Heart left ventricle (tissue), 16 donors: ENCODE data around the gene USP6NL. TPM values are rescaled to one million over a fixed set of nuclear protein-coding genes. Genes with fewer than 3 reads are reported as not detected.

Experiments used
- ATAC-seq, 4 donors: fragments of 200-7000 bp; cut with Tn5 transposase; one replicate each; pipeline ENCODE4 v1.9.1; 2020 to 2022; ENCODE audit warnings: moderate library complexity in 4 of 4, mild to moderate bottlenecking in 3 of 4, moderate number of reproducible peaks in 1 of 4
- DNase-seq, 5 donors: peaks; one replicate each; pipeline ENCODE4 v3.0.0-alpha.2; 2020
- H3K27ac ChIP-seq, 12 donors: fragments of 200-600 bp; sonication (generic) in 4 of 12; one replicate each; pipeline versions ENCODE4 v1.5.0 to v1.8.0; 2016 to 2022; ENCODE audit warnings: mild to moderate bottlenecking in 2 of 12
- H3K27me3 ChIP-seq, 9 donors: fragments of 200-600 bp; sonication (generic) in 2 of 9; one replicate each; pipeline versions ENCODE4 v1.5.1 to v1.8.0; 2016 to 2022; ENCODE audit warnings: mild to moderate bottlenecking in 3 of 9
- H3K36me3 ChIP-seq, 9 donors: fragments of 200-600 bp; sonication (generic) in 2 of 9; one replicate each; pipeline versions ENCODE4 v1.5.0 to v1.8.0; 2018 to 2022; ENCODE audit warnings: mild to moderate bottlenecking in 2 of 9
- H3K4me1 ChIP-seq, 12 donors: fragments of 200-600 bp; sonication (generic) in 4 of 12; one replicate each; pipeline versions ENCODE4 v1.5.0 to v1.8.0; 2016 to 2022; ENCODE audit warnings: mild to moderate bottlenecking in 3 of 12
- H3K4me3 ChIP-seq, 12 donors: fragments of 200-600 bp; sonication (generic) in 4 of 12; one replicate each; pipeline versions ENCODE4 v1.5.0 to v1.8.0; 2017 to 2022; ENCODE audit warnings: mild to moderate bottlenecking in 9 of 12, moderate library complexity in 4 of 12
- H3K9me3 ChIP-seq, 12 donors: fragments of 200-600 bp; sonication (generic) in 4 of 12; one replicate each; pipeline versions ENCODE4 v1.5.0 to v1.8.0; 2016 to 2022; ENCODE audit warnings: mild to moderate bottlenecking in 1 of 12
- POLR2A ChIP-seq, 2 donors: fragments of 450-650 bp; IDR thresholded peaks; one replicate each; pipeline ENCODE4 v1.6.1; 2017; ENCODE audit warnings: antibody characterized with exemption in 2 of 2, mild to moderate bottlenecking in 2 of 2, moderate library complexity in 2 of 2
- WGBS, 4 donors: extraction: QIAGEN DNeasy Blood & Tissue Kit in 2 of 4; methylation state at CpG; one replicate each; pipeline versions ENCODE4 v1.1.5 to v1.1.7; 2013 to 2018; 5-methylcytosine and 5-hydroxymethylcytosine counted together
- intact Hi-C, 10 donors: fragments of 100-400 bp; cut with DNase I; formaldehyde crosslinking; loops; one replicate each; pipeline versions ENCODE4 v1.11.1 to v1.14.2; 2022
- polyA plus RNA-seq, 2 donors: library from polyadenylated mRNA; stranded (reverse); fragments of 200-250 nt; gene quantifications; one replicate each; pipeline ENCODE4 v1.2.3, GENCODE V29; 2013
- total RNA-seq, 9 donors: library from RNA; depleted of rRNA in 2 of 9; stranded (reverse); fragments of >200 nt in 2 of 9; fragmentation: NEBNext Ultra II Directional in 3 of 9; extraction: Animal tissue kit (Norgen Biotek cat#: 25700) in 3 of 9; gene quantifications; one replicate each; pipeline versions ENCODE4 v1.1.0 to v1.2.4, GENCODE V29; 2016 to 2023
- TF ChIP-seq, protein P1 (sequence below), 12 donors: fragments of 200-600 bp; sonication (generic) in 4 of 12; IDR thresholded peaks; one replicate each; pipeline versions ENCODE4 v1.5.0 to v1.8.0; 2018 to 2022; ENCODE audit warnings: antibody characterized with exemption in 12 of 12, mild to moderate bottlenecking in 5 of 12
- donor health status: ischemic (EF 13 %, LVEDD 7.1; RV severe dilation, severe dysfunction).
- donor health status: healthy with polysubstance abuse.
- donor health status: DM: no; HTN: yes; CAD: no.
- donor health status: DM: no; HTN: no; CAD: no.
- donor health status: ischemic (EF 25% LVEDD 6.9; RV normal size, moderate dysfunction).
- donor health status: ischemic (EF 25% LVEDD 5.7; RV mildly dilated, moderate dysfunction).
- donor health status: healthy.
- donor health status: DM: yes; HTN: yes; CAD: no.
- donor health status: ischemic (EF 35%, LVEDD 5.7; RV mildly dilated, moderate dysfunction).
- donor health status: nonischemic (EF 11% LVEDD 7.7; RV severe dilation, severe dysfunction).
- donor health status: DM: yes; HTN: yes; CAD: no.
- donor health status: PGD.
- donor health status: ischemic (EF 29% LVEDD 5.4; RV normal size, mild dysfunction).
- donor health status: nonischemic (EF 23%, LVEDD 6.1; RV moderate dilation, normal function).

Gene USP6NL
- total and polyA plus RNA-seq, 11 donors = 1.3 to 12.2 (median 9.6) TPM

DNA sequence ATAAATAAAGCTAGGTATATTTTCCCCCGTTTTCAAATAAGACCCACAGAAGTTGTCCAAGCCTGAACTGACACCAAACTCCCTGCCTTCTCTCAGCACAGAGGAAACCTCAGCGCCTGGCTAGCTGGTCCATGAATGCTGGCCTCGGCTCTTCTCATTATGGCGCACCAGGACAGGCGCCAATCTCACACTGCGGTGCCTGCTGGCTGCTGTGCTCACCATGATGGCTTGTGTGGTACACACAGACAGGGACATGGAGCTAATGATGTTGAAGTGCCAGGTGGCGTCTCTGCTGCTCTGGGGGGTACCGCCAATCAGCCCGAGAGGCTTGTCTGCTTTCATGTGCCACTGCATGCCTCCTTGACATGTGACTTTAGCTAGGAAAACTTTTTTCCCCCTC, 43.2 kb upstream of the USP6NL start:
- intact Hi-C loops = no loop called here
- Histone ChIP-seq H3K4me3 (no peak overlapping the region), H3K36me3 (no peaks in the 10 kb centered on the region), H3K27me3 (peaks cover 0 to 3% (median 0%) of the 10 kb centered on the region in 9 donors), H3K4me1 (peaks cover 0 to 4% (median 0%) of the 10 kb centered on the region in 12 donors), H3K9me3 (no peaks in the 10 kb centered on the region), H3K27ac (no peak overlapping the region)
- WGBS, 4 donors = 91 to 92% (median 91%) methylated on average over 9 of the region's 9 CpGs
- TF ChIP-seq, protein P1, sequence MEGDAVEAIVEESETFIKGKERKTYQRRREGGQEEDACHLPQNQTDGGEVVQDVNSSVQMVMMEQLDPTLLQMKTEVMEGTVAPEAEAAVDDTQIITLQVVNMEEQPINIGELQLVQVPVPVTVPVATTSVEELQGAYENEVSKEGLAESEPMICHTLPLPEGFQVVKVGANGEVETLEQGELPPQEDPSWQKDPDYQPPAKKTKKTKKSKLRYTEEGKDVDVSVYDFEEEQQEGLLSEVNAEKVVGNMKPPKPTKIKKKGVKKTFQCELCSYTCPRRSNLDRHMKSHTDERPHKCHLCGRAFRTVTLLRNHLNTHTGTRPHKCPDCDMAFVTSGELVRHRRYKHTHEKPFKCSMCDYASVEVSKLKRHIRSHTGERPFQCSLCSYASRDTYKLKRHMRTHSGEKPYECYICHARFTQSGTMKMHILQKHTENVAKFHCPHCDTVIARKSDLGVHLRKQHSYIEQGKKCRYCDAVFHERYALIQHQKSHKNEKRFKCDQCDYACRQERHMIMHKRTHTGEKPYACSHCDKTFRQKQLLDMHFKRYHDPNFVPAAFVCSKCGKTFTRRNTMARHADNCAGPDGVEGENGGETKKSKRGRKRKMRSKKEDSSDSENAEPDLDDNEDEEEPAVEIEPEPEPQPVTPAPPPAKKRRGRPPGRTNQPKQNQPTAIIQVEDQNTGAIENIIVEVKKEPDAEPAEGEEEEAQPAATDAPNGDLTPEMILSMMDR (IDR thresholded peaks at IDR 0.05) = no peak
- TF ChIP-seq POLR2A (IDR thresholded peaks at IDR 0.05) = no peak
- DNase-seq (no peak), ATAC-seq (no peak)

- ATAC-seq (no peak), DNase-seq (no peak)
- peaks cover 0 to 4% (median 0%) of the 10 kb centered on the region in 12 donors for H3K4me1 ChIP-seq
- WGBS, 4 donors = 78 to 84% (median 80%) methylated on average over 8 of the region's 8 CpGs
- H3K4me3 ChIP-seq = no peak overlapping the region
- no peaks in the 10 kb centered on the region for H3K36me3 ChIP-seq
- intact Hi-C loops = no loop called here
- TF ChIP-seq, protein P1 (IDR thresholded peaks at IDR 0.05) = no peak
- no peak for TF ChIP-seq POLR2A (IDR thresholded peaks at IDR 0.05)
- peaks cover 0 to 3% (median 0%) of the 10 kb centered on the region in 9 donors for H3K27me3 ChIP-seq
- H3K27ac ChIP-seq = no peak overlapping the region
- no peaks in the 10 kb centered on the region for H3K9me3 ChIP-seq
Measured at GRCh38 chr10:11653758-11654471, 42.5 kb upstream of the USP6NL start.

DNA sequence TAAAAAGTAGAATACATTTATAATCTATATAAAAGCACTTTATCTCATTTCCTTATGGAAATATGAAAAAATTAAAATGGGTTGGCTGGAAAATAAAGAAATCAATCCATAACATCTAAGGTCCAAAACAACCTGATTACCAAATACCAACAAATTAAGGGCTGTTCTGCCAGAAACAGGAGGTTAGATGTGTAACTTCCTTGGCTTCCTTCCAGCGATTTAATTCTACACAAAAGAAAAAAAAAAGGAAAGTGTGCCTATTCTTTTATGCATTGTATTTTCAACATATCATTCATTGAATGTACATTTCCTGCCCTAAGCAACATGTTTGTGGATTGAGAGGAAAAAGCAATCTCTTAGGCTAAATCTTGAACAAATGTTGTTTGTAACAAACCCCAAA, 36.2 kb upstream of the USP6NL start:
- ATAC-seq = no peak
- no peaks in the 10 kb centered on the region for H3K36me3 ChIP-seq
- peaks cover 0 to 3% (median 0%) of the 10 kb centered on the region in 9 donors for H3K27me3 ChIP-seq
- 40 to 61% (median 50%) methylated on average over 1 of the region's 1 CpG for WGBS, 4 donors
- TF ChIP-seq, protein P1 (IDR thresholded peaks at IDR 0.05) = no peak
- no peak for TF ChIP-seq POLR2A (IDR thresholded peaks at IDR 0.05)
- H3K4me3 ChIP-seq = no peak overlapping the region
- DNase-seq = no peak
- H3K27ac ChIP-seq = no peak overlapping the region
- no peaks in the 10 kb centered on the region for H3K9me3 ChIP-seq
- H3K4me1 ChIP-seq = no peaks in the 10 kb centered on the region
- intact Hi-C loops = no loop called here

DNA sequence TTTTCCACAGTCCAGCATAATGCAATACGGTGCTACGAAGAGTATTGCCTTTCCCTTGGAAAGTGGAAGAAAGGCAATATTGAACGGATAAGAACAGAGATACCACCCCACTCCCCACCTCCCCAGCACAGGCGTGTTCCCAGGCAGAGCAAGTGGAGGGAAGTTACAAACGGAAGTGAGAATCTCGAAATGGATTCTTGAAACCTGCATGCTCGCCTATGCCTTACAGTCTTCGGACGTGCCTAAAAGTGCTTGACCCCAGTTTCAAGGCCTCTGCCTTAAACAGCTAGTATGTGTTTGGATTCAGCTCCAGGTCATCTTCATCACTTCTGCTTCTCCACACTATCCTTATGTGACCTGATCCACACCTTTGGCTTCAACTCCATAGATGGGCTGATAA, 35.0 kb upstream of the USP6NL start:
- Histone ChIP-seq H3K9me3 (no peaks in the 10 kb centered on the region), H3K27ac (no peak overlapping the region), H3K4me3 (no peak overlapping the region), H3K4me1 (no peaks in the 10 kb centered on the region), H3K27me3 (no peaks in the 10 kb centered on the region), H3K36me3 (no peaks in the 10 kb centered on the region)
- TF ChIP-seq POLR2A (IDR thresholded peaks at IDR 0.05) = no peak
- TF ChIP-seq, protein P1 (IDR thresholded peaks at IDR 0.05) = no peak
- ATAC-seq (no peak), DNase-seq (no peak)
- intact Hi-C loops = no loop called here
- 74 to 83% (median 77%) methylated on average over 9 of the region's 9 CpGs for WGBS, 4 donors
